NCI-H2171 (cell line): ENCODE results near the gene THEM5.
"Not testable (repeated sequence)": the region's sequence is repeated elsewhere in the genome, so short reads cannot be mapped to it uniquely, and the experiment has no call there.

Source experiments
- DNase-seq: peaks from one replicate; lab custom pipeline; 2025; lab: John Stamatoyannopoulos, UW

THEM5 gene, protein sequence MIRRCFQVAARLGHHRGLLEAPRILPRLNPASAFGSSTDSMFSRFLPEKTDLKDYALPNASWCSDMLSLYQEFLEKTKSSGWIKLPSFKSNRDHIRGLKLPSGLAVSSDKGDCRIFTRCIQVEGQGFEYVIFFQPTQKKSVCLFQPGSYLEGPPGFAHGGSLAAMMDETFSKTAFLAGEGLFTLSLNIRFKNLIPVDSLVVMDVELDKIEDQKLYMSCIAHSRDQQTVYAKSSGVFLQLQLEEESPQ

DNA sequence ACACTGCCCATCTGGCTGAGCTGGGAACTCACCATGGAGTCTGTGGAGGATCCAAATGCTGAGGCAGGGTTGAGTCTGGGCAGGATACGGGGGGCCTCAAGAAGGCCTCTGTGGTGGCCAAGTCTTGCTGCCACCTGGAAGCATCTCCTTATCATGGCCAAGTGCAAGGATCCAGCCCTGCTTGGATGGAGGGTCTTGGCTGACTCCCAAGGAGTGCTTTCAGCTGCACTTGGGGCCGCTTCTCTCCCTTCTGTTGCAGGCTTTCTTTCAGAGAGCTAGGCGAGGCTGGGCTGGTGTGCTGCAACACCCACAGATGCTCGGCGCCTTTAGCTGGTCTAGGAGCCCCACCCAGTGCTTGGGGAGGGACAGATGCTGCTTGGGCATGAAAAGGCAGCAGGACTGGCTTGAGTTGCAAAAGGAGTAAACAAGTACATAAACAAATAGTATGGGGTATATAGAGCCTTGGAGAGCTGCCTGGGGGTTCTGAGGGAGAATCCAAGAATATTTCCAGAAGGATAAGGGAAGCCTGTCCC lies at the start of gene THEM5:
TSS of gene THEM5 (minus strand) at position 302 of the 533 bp plus-strand sequence. CDS start at position 155, 147 bp downstream.
- no peak for DNase-seq

DNA sequence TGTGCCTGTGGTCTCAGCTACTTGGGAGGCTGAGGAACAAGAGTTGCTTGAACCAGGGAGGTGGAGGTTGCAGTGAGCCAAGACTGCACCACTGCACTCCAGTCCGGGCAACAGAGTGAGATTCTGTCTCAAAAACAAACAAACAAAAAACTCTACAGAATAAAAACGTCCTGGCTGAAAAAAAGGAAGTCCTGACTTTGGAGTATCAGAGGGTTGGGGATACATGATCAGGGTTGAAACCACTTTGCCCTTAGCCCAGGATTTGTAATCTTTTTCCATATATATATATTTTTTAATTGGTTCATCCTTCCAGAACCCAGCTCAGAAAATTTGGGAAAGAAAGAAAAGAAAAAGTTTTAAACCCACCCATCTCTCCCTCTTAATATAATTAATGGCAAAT lies 49.3 kb upstream of the THEM5 start:
- no peak for DNase-seq

DNA sequence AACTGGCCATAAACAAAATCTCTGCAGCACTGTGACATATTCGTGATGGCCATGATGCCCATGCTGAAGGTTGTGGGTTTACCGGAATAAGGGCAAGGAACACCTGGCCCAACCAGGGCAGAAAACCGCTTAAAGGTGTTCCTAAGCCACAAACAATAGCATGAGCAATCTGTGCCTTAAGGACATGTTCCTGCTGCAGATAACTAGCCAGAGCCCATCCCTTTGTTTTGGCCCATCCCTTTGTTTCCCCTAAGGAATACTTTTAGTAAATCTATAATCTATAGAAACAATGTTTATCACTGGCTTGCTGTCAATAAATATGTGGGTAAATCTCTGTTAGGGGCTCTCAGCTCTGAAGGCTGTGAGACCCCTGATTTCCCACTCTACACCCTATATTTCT lies 47.3 kb upstream of the THEM5 start:
- DNase-seq: not testable (repeated sequence)

DNA sequence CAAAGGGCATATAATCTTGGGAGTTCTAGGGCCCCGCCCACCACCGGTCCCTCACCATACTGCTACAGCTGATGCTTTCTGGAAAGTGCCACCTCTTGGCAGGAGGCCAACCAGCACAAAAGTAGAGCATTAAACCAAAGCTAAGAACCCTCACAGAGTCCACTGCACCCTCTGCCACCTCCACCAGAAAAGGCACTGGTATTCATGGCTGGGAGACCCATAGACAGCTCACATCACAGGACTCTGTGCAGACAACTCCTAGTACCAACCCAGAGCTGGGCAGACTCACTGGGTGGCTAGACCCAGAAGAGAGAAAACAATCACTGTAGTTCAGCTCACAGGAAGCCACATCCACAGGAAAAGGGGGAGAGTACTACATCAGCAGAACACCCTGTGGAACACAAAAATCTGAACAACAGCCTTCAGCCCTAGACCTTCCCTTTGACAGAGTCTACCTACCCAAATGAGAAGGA lies 45.0 kb upstream of the THEM5 start:
- no peak for DNase-seq

DNA sequence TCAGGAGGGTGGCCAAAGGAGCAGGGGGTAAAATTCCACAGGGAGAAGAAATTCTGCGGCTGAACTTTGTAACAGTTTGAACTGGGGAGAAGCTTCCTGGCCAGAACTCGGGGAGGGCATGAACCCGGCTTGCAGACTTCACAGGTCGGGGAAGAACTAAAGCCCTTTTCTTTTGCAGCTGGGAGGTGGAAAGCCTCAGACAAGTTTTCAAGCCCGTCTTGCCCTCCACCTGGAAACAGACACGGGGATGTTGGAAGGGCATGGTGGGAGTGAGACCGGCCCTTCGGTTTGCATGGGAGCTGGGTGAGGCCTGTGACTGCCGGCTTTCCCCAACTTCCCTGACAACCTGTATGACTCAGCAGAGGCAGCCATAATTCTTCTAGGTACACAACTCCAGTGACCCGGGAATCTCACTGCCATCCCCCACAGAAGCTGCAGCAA lies 44.5 kb upstream of the THEM5 start:
- DNase-seq: no peak

DNA sequence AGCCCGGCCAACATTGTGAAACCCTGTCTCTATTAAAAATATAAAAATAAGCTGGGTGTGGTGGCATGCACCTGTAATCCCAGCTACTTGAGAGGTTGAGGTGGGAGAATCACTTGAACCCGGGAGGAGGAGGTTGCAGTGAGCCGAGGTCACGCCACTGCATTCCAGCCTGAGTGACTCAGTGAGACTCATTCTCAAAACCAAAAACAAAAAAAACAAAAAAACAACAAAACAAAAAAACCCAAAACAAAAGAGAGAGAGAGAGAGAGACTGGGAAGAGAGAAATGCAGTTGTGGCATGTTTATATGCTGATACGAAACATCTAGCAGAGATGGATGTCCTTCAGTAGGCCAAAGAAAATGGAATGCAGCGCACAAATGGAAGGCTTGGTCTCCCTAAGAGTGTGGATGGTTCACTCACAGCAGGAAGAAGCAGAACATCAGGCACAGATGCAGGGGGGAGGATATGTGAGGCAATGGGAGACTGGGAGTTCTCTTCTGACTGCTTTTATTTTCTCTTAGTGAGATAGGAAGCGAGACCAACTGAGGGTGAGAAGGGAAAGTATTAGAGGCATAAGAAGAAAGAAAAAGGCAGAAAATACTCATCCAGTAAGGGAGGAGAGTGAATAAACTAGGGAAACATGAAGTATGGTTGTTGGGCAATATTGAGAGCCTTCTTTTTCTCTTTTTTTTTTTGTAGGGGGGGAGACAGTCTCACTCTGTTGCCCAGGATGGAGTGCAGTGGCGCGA lies 39.8 kb upstream of the THEM5 start:
- no peak for DNase-seq

DNA sequence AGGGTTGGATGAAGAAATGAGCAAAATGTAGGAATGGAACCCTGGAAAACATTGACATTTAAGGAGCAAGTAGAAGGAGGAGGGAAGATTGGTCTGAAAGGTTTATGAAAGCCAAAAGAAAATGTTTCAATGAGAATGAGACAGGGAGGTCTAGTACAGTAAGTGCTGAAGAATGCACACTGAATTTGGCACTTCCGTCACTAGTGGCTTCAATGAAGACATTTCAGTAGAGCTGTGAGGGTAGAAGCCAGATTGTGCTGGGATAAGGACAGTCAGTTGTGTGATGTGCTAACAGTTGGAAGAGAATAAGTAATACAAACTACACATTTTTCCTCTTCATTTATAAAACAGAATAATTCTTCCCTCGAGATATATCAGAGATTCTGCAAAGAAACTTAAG lies 38.7 kb upstream of the THEM5 start:
- DNase-seq: no peak

DNA sequence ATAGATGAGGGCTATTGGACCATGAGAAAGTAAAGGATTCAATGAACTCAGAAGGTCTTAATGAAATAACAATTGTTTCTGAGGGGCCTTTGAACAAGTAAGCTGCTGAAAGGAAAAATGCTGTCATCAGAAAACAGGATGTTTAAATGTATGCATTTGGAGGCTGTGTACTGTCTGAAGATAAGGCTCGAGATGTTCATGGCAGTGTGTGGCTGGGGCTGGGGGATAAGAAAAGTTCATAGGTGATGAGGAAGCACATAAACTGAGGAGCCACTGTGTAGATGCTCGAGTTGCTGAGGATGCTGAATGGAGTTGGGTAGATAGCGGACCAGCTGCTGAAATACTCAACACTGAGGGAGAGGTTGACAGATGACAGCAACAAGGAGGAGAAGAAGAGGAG lies 38.0 kb upstream of the THEM5 start:
- no peak for DNase-seq

DNA sequence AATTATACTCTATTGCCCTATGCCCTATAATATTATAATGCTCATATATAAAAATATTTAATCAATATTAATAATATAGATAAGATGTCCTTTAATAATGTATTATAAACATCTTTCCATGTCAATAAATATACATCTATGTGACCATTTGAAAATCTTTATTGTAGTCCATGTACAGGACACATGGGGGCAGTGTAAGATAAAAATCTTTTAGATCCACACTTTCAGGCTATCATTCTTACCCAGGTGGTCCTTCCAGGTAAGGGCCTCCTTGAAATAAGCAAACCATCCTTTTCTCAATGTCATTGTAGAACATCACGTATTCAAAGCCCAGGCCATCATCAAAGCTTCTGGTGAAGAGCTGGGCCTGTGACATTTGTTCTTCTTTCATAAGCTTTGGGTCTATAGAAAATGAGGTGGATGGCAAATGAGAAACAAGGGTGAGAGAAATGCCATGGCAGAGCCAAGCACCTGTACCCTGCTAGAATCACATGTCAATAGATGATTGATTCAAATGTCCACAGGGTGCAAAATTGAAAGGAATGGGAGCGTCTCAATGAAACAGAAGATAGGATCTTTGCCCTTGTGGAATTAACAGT lies 35.6 kb upstream of the THEM5 start:
- no peak for DNase-seq

DNA sequence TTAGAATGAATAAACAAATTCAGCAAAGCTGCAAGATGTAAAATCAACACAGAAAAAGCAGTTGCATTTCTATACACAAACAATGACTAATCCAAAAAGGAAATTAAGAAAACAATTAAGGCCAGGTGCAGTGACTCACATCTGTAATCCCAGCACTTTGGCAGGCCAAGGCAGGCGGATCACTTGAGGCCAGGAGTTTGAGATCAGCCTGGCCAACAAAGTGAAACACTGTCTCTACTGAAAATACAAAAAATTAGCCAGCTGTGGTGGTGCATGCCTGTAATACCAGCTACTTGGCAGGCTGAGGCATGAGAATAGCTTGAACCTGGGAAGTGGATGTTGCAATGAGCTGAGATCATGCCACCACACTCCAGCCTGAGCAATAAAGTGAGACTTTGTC lies 33.5 kb upstream of the THEM5 start:
- DNase-seq: no peak

DNA sequence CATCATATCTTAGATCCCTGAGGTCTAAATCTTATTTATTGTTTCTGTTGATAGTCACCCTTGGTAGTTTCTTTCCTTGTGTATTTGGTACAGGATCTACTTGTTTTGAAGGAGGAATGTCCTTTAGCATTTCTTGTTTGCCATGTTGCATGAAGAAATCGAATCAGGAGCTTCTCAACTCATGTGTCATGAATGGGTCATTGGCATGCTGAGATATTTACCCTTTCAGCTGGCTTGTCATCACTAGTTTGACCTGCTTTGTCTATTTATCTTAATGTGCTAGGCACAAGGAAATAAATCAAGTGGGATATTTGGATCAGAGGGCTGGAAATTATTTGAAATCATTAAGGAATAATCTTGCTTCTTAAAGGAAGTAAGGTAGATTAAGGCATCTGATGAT lies 32.0 kb upstream of the THEM5 start:
- DNase-seq: no peak

DNA sequence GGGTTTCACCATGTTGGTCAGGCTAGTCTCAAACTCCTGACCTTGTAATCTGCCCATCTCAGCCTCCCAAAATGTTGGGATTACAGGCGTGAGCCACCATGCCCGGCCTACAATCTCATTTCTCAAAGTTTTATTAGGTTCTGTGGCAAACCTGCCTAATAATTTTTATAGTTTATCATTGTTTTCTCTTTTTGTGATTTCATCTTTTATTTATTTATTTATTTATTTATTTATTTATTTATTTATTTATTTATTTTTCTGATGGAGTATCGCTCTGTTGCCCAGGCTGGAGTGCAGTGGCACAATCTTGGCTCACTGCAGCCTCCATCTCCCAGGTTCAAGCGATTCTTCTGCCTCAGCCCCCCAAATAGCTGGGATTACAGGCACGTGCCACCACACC lies 31.4 kb upstream of the THEM5 start:
- not testable (repeated sequence) for DNase-seq

DNA sequence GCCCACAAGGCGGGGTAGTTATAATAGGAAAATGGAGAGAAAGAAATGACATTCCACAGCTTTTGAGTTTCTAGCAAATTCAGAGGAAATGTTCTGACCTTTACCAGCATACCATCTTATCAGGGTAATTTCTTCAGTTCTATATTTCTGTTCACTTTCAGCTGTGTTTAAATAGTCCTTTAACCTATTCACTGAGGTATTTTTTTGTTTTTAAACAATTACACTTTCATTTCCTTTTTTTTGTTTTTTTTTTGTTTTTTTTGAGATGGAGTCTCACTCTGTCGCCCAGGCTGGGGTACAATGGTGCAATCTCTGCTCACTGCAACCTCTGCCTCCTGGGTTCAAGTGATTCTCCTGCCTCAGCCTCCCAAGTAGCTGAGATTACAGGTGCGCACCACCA lies 30.9 kb upstream of the THEM5 start:
- DNase-seq: not testable (repeated sequence)

DNA sequence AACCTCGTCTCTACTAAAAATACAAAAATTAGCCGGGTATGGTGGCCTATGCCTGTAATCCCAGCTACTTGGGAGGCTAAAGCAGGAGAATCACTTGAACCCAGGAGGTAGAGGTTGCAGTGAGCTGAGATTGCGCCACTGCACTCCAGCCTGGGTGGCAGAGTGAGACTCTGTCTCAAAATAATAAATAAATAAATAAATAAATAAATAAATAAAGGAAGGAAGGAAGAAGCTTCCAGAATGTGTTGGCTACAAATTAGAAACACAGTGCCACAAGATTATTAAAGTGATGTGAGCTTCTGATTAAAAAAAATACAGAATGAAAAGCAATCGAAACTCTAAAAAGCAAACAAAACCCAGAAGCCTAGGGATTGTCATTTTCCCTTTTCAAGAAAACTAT lies 30.4 kb upstream of the THEM5 start:
- not testable (repeated sequence) for DNase-seq

DNA sequence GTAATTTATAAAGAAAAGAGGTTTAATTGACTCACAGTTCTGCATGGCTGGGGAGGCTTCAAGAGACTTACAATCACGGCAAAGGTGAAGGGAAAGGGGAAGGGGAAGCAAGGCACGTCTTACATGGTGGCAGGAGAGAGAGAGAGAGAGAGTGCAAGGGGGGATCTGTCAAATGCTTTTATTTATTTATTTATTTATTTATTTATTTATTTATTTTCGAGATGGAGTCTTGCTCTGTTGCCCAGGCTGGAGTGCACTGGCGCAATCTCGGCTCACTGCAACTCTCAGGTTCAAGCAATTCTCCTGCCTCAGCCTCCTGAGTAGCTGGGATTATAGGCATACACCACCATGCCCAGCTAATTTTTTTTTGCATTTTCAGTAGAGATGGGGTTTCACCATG lies 29.4 kb upstream of the THEM5 start:
- DNase-seq: not testable (repeated sequence)

DNA sequence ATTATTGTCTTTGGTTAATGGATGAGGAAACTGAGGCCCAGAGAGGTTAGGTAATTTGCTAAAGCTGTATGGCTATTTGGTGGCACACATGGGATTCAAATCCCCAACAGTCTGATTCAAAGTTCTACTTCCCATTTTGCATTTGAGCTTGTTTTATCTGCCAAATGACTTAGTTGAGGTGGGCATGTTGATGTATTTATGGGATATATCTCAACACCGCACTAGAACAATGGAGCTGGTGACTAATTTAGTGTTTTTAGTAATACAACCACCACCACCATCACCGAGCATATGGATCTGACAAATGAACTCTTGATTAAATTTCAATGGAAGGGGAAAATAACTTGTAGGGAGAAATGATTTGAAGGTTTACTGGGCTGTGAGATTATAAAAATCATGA lies 29.0 kb upstream of the THEM5 start:
- DNase-seq: no peak

DNA sequence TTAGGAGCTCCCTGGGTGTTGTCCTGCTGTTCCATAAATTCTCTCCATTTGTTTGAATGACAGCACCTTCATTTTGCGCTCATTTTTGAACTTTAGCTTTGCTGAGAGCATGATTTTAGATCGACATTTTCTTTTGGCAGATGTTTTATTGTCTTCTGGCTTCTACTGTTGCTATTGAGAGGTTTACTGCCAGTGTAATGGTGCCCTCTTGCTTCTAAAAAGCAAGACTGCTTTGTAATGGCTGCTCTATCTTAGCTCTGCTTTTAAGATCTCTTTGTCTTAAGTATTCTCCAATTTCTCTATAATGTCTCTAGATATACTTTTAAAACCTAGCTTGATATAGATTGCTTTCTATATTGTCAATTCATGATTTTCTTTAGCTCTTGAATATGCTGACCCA lies 28.0 kb upstream of the THEM5 start:
- DNase-seq: no peak

DNA sequence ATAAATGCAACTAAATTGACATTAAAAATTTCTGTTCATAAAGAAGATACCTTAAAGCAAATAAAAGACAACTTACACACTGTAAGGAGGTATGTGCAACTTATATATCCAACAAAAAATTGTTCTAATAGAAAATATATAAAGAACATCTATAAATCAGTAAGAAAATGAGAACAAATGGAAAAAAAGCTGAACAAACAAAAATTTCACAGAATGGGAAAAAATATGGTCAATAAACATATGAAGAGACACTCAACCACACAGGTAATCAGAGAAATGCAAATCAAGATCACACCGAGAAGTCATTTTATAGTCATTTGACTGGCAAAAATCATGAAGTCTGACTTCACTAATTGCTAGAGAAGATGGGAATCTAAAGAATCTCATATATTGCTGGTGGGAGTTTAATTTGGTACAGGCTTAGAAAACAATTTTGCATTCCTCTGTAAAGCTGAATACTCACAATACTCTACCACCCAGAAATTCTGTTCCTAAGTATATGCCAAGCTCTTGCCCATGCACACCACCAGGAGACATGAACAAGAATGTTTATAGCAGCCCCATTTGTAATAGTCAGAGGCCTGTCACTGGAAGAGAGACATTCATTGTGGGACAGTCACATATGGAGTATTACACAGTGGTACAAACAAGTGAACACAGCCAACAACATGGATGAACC lies 22.0 kb upstream of the THEM5 start:
- no peak for DNase-seq

DNA sequence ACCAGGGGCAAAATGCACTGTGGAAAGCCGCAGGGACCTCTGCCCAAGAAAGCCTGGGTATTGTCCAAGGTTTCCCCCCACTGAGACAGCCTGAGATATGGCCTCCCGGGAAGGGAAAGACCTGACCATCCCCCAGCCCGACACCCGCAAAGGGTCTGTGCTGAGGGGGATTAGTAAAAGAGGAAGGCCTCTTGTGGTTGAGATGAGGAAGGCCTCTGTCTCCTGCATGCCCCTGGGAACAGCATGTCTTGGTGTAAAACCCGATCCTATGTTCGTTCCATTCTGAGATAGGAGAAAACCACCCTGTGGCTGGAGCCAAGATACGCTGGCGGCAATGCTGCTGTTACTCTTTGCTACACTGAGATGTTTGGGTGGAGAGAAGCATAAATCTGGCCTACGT lies 19.3 kb upstream of the THEM5 start:
- not testable (repeated sequence) for DNase-seq

DNA sequence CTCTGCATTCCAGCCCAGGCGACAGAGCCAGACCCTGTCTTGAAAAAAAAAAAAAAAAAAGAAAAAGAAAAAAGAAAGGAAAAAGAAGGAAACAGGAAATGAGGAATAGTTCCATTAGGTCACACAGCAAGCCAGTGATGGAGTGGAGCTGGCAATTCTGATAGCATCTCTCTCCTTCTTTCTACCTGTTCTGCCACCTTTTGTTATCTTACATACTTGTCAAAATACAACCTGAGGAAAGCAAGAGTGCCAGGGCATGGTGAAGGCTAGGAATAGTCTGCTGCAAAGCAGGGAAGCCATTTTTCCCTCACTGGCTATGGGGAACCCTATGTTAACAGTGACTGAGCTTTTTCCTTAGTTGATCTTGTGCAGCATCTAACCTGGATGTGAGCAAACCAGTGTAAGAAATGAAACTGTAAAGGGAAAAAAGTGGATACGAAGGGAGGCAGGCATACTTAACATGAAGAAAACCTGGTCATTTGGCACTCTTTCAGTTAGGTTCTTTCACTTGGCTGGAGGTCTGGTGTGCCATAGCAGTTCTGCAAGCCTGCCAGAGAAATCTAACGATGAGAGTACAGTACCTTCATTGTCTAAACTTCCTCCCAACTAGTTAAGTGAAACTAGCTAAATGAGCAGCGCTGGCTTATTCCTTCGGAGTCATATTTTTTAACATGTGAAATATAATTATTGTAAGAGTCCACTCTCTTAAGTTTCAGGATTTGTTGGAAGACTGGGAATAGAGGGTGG lies 17.9 kb upstream of the THEM5 start:
- DNase-seq: no peak

DNA sequence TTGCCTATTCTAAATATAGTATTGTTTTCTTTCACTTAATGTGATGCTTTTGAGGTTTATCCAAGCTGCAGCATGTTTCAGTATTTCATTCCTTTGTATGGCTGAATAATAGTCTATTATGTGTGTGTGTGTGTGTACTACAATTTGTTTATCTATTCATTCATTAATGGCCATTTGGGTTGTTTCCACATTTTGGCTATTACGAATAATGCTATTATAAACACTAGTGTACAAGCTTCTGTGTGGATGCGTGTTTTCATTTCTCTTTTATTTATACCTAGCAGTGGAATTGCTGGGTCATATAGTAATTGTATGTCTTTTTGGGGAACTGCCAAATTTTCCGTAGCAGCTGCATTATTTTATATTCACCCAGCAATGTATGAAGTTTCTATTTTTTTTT lies 15.0 kb upstream of the THEM5 start:
- DNase-seq: no peak
